ENCODE measurements around the gene ME2.

DNA sequence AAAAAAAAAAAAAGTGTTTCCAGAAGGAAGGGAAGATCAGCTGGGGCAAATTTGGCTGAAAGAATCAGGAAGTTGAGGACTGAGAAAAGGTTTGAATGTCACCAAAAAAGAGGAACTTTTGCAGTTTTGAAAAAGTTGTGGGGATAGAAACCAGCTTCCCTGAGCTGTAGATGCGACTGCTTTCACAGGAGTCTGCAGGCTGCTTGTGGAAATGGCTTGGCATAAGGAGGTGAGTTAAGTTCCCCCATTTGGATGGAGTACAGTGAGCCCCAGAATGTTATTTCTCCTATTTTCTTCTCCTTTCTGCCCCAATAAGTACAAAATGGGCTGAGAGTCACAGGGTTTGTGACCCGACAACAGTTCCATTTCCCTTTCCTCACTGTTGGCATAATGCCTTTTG is 16.5 kb upstream of the ME2 start:
- no peak for TF ChIP-seq POLR2A (IDR thresholded peaks at IDR 0.05; ENCODE audit: low read length)
- no peak for TF ChIP-seq GATA1 (IDR thresholded peaks at IDR 0.05; ENCODE audit: low read depth, low read length)

All from erythroblast (primary cell).